PC-3 (cell line): ENCODE data around the gene SRPRA. TPM values are rescaled to one million over a fixed set of nuclear protein-coding genes. Genes with fewer than 3 reads are reported as not detected.

Experiments used
- ATAC-seq: fragments of 200-7000 bp; cut with Tn5 transposase; 2 replicates; pipeline ENCODE4 v1.9.1; 2020; ENCODE audit warnings: mild to moderate bottlenecking, moderate library complexity
- BruUV-seq: library from RNA; stranded (reverse); fragments of 400-500 nt; replicated peaks from 2 replicates; lab custom pipeline; 2021; lab: Mats Ljungman, UMichigan
- CTCF ChIA-PET: fragments of 300-600 bp; sonication (Branson Sonifier 250); formaldehyde crosslinking; loops from one replicate; lab custom pipeline; 2022; ENCODE audit warnings: antibody characterized with exemption; lab: Charles Lee
- POLR2A ChIA-PET: fragments of 300-600 bp; sonication (Branson Sonifier 250); formaldehyde crosslinking; loops from one replicate; lab custom pipeline; 2022; ENCODE audit warnings: antibody characterized with exemption; ENCODE audit not compliant: unreplicated experiment; lab: Charles Lee
- DNase-seq: peaks from one replicate; pipeline ENCODE4 v3.0.0-alpha.2; 2015
- H2AFZ ChIP-seq: fragments of 300-600 bp; sonication (generic); 2 replicates; pipeline ENCODE4 v1.6.0; 2016; ENCODE audit warnings: antibody characterized with exemption, low read length
- H3F3A ChIP-seq: fragments of 300-600 bp; sonication (generic); one replicate; pipeline ENCODE4 v1.6.0; 2017; ENCODE audit warnings: antibody characterized with exemption, low read length, control low read depth, mild to moderate bottlenecking; ENCODE audit not compliant: unreplicated experiment
- H3K27ac ChIP-seq: fragments of 300-600 bp; sonication (generic); 2 replicates; pipeline ENCODE4 v1.5.1; 2016; ENCODE audit warnings: mild to moderate bottlenecking, low read length
- H3K27me3 ChIP-seq: fragments of 300-600 bp; sonication (generic); 2 replicates; pipeline ENCODE4 v1.6.1; 2016; ENCODE audit warnings: low read length, mixed read lengths
- H3K36me3 ChIP-seq: fragments of 300-600 bp; sonication (generic); 2 replicates; pipeline ENCODE4 v1.6.1; 2016; ENCODE audit warnings: low read depth, mixed run types, low read length, mixed read lengths
- H3K4me1 ChIP-seq: fragments of 300-600 bp; sonication (generic); 2 replicates; pipeline ENCODE4 v1.5.1; 2016; ENCODE audit warnings: low read length; ENCODE audit not compliant: insufficient read depth
- H3K4me2 ChIP-seq: fragments of 300-600 bp; sonication (generic); 2 replicates; pipeline ENCODE4 v1.6.0; 2016; ENCODE audit warnings: low read length
- H3K4me3 ChIP-seq: fragments of 300-600 bp; sonication (generic); 2 replicates; pipeline ENCODE4 v1.5.1; 2016; ENCODE audit warnings: mild to moderate bottlenecking, low read length, mixed read lengths
- H3K79me2 ChIP-seq: fragments of 300-600 bp; sonication (generic); 2 replicates; pipeline ENCODE4 v1.6.1; 2017; ENCODE audit warnings: low read length, mixed read lengths
- H3K9ac ChIP-seq: fragments of 300-600 bp; sonication (generic); 2 replicates; pipeline ENCODE4 v1.6.0; 2016; ENCODE audit warnings: mild to moderate bottlenecking, low read length
- H3K9me2 ChIP-seq: fragments of 300-600 bp; sonication (generic); replicated peaks from 2 replicates; pipeline ENCODE4 v1.6.1; 2016; ENCODE audit warnings: mixed run types, low read length, mixed read lengths
- H3K9me3 ChIP-seq: fragments of 300-600 bp; sonication (generic); 2 replicates; pipeline ENCODE4 v1.6.1; 2016; ENCODE audit warnings: low read length, mixed read lengths
- H4K20me1 ChIP-seq: fragments of 300-600 bp; sonication (generic); 2 replicates; pipeline ENCODE4 v1.6.1; 2016; ENCODE audit warnings: low read length, mixed read lengths
- EZH2 ChIP-seq: fragments of 300-600 bp; sonication (generic); IDR thresholded peaks from one replicate; pipeline ENCODE4 v1.6.1; 2017; ENCODE audit warnings: antibody characterized with exemption, mild to moderate bottlenecking, low read length; ENCODE audit not compliant: unreplicated experiment
- EZH2phosphoT487 ChIP-seq: fragments of 300-600 bp; sonication (generic); IDR thresholded peaks from 2 replicates; pipeline ENCODE4 v1.6.1; 2018; ENCODE audit warnings: mild to moderate bottlenecking, antibody characterized with exemption, low read length, borderline replicate concordance
- intact Hi-C: fragments of 100-400 bp; cut with micrococcal nuclease; formaldehyde crosslinking; loops from 2 replicates; pipeline ENCODE4 v1.9.0; 2023
- total RNA-seq: library from RNA; depleted of rRNA; stranded (reverse); fragments of >200 nt; gene quantifications from 2 replicates; pipeline ENCODE4 v1.2.3, GENCODE V29; 2014
- TF ChIP-seq, protein P1 (sequence below): fragments of 300-600 bp; sonication (generic); conservative IDR thresholded peaks from 2 replicates; pipeline ENCODE4 v1.5.1; 2017; ENCODE audit warnings: antibody characterized with exemption, low read depth, mild to moderate bottlenecking, low read length

SRPRA gene
- total RNA-seq, 1 experiment from 2014 or later: 143 TPM

DNA sequence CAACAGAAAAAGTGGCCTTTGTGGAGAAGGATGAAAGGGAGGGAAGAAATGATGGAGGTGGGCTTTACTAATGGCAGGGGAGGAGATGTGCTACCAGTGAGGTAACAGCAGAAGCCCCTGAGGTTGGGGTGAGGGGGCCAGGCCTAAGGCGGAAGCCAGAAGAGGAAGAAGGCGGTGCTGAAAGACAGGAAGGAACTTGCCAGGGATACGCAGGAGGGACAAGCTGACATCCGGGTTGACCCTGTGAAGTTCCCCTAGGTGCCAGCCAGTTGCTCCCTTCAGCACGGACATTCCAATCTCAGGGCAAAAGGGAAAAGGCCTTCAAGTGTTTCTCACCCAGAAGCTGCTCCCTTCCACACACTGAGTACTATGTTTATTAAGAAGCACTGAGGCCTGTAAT lies 11.9 kb upstream of the SRPRA start:
- Histone ChIP-seq H3K9ac (no peak overlapping the region), H3K9me3 (no peaks in the 10 kb centered on the region), H4K20me1 (no peaks in the 10 kb centered on the region), H3K4me1 (peaks cover 28% of the 10 kb centered on the region; the same call in 1 of the 2 replicates), H3K4me3 (no peak overlapping the region), H3K27ac (no peak overlapping the region), H3K79me2 (peaks cover 18% of the 10 kb centered on the region), H3K4me2 (no peak overlapping the region), H2AFZ (no peak overlapping the region), H3K36me3 (peaks cover 24% of the 10 kb centered on the region; the same call in 1 of the 2 replicates), H3K9me2 (no peaks in the 10 kb centered on the region), H3K27me3 (no peaks in the 10 kb centered on the region), H3F3A (no peaks in the 10 kb centered on the region)
- BruUV-seq: no TSS peak
- DNase-seq: no peak
- CTCF ChIA-PET: no interaction called here
- intact Hi-C loops: no loop called here
- POLR2A ChIA-PET: interaction anchor here (0.6 kb wide), 1 partner anchor 125 kb away, joined by 3 read pairs; no protein-coding TSS in a partner anchor
- ATAC-seq: no peak
- TF ChIP-seq, protein P1, sequence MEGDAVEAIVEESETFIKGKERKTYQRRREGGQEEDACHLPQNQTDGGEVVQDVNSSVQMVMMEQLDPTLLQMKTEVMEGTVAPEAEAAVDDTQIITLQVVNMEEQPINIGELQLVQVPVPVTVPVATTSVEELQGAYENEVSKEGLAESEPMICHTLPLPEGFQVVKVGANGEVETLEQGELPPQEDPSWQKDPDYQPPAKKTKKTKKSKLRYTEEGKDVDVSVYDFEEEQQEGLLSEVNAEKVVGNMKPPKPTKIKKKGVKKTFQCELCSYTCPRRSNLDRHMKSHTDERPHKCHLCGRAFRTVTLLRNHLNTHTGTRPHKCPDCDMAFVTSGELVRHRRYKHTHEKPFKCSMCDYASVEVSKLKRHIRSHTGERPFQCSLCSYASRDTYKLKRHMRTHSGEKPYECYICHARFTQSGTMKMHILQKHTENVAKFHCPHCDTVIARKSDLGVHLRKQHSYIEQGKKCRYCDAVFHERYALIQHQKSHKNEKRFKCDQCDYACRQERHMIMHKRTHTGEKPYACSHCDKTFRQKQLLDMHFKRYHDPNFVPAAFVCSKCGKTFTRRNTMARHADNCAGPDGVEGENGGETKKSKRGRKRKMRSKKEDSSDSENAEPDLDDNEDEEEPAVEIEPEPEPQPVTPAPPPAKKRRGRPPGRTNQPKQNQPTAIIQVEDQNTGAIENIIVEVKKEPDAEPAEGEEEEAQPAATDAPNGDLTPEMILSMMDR: no peak
- TF ChIP-seq EZH2: no peak
- TF ChIP-seq EZH2phosphoT487: no peak

DNA sequence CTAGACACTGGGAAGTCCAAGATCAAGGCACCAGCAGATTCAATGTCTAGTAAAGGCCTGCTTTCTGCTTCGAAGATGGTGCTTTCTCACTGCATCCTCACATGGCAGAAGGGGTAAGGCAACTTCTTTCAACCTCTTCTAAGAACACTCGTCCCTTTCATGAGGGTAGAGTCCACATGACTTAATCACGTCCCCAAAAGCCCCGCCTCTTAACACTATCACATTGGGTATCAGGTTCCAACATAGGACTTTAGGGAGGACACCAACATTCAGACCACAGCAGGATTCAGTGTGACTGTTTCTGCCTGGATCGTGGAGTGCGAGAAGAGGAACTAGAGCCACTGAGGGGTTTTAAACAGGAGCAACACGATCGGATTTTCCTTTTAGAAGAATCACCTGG lies 10.5 kb upstream of the SRPRA start:
- CTCF ChIA-PET: no interaction called here
- no peak overlapping the region for H3K27ac ChIP-seq

DNA sequence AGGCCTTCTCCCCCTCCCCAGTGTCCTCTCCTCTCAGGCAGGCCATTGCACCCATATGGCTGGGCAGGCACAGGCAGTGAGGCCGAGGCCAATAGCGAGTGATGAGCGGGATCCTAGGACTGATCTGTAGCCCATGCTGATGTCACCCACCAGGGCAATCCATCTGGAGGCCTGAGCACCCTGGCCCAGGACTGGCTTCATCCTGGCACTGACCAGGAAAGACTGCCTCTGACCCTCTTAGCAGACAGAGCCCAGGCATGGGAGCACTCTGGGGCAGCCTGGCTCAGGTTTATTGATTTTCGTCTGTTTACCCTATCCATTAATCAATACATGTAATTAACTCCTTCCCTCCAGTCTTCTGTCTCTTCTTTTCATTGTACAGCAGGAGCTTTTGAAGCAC lies 9.1 kb upstream of the SRPRA start:
- peaks cover 45% of the 10 kb centered on the region for H3K36me3 ChIP-seq
- H3K79me2 ChIP-seq: no peaks in the 10 kb centered on the region
- BruUV-seq: no TSS peak
- no peaks in the 10 kb centered on the region for H3K9me2 ChIP-seq
- H3K9ac ChIP-seq: no peak overlapping the region
- DNase-seq: no peak
- H2AFZ ChIP-seq: no peak overlapping the region
- H3K4me2 ChIP-seq: no peak overlapping the region
- no peak overlapping the region for H3K4me3 ChIP-seq
- H3K27ac ChIP-seq: no peak overlapping the region
- H3K4me1 ChIP-seq: peaks cover 10% of the 10 kb centered on the region; the same call in 1 of the 2 replicates
- no peaks in the 10 kb centered on the region for H3K27me3 ChIP-seq
- ChIA-PET POLR2A (no interaction called here), CTCF (no interaction called here)
- no peaks in the 10 kb centered on the region for H4K20me1 ChIP-seq
- intact Hi-C loops: no loop called here
- ATAC-seq: no peak
- H3F3A ChIP-seq: no peaks in the 10 kb centered on the region
- no peaks in the 10 kb centered on the region for H3K9me3 ChIP-seq
- TF ChIP-seq, protein P1: no peak
- TF ChIP-seq EZH2phosphoT487 (no peak), EZH2 (no peak)

More for the DNA sequence above, 10.5 kb upstream of the SRPRA start:
- Histone ChIP-seq H4K20me1 (no peaks in the 10 kb centered on the region), H3K9ac (no peak overlapping the region), H3K4me3 (no peak overlapping the region), H3K79me2 (peaks cover 10% of the 10 kb centered on the region), H3K4me1 (peaks cover 18% of the 10 kb centered on the region; the same call in 1 of the 2 replicates), H3F3A (no peaks in the 10 kb centered on the region), H3K9me2 (no peaks in the 10 kb centered on the region), H3K4me2 (no peak overlapping the region), H3K9me3 (no peaks in the 10 kb centered on the region), H3K36me3 (peaks cover 33% of the 10 kb centered on the region; the same call in 1 of the 2 replicates), H3K27me3 (no peaks in the 10 kb centered on the region), H2AFZ (no peak overlapping the region)
- ATAC-seq (no peak), DNase-seq (no peak)
- TF ChIP-seq EZH2phosphoT487 (no peak), EZH2 (no peak)
- TF ChIP-seq, protein P1: no peak
- intact Hi-C loops: no loop called here
- BruUV-seq: no TSS peak
- POLR2A ChIA-PET: no interaction called here
